Gastrocnemius medialis (tissue), 4 donors: ENCODE data around the gene RABL6. TPM values are rescaled to one million over a fixed set of nuclear protein-coding genes. Genes with fewer than 3 reads are reported as not detected.
A peak's percentile ranks its signal among the peaks of the same experiment; 100 is the strongest.

Experiments
- ATAC-seq, 2 donors: fragments of 150-250 bp; one replicate each; pipeline ENCODE4 v1.9.1; 2016
- DNase-seq, 2 donors: peaks; one replicate each; pipeline ENCODE4 v3.0.0-alpha.2; 2019
- H3K27ac ChIP-seq, 4 donors: fragments of 200-600 bp; sonication (generic); 1 replicate in 1 of 4; 2 replicates in 3 of 4; pipeline ENCODE4 v1.5.1; 2016 to 2018; ENCODE audit warnings: mild to moderate bottlenecking in 2 of 4, moderate library complexity in 1 of 4
- H3K27me3 ChIP-seq, 3 donors: fragments of 200-600 bp; sonication (generic) in 2 of 3; 1 replicate in 1 of 3; 2 replicates in 2 of 3; pipeline versions ENCODE4 v1.5.1 to v1.6.0; 2016 to 2019; ENCODE audit warnings: mild to moderate bottlenecking in 1 of 3, moderate library complexity in 1 of 3
- H3K36me3 ChIP-seq, 2 donors: fragments of 200-600 bp; sonication (generic) in 1 of 2; one replicate each; pipeline ENCODE4 v1.5.1; 2017 to 2018
- H3K4me1 ChIP-seq, 2 donors: fragments of 200-600 bp; sonication (generic) in 1 of 2; one replicate each; pipeline ENCODE4 v1.5.1; 2016 to 2017; ENCODE audit warnings: mild to moderate bottlenecking in 2 of 2
- H3K4me3 ChIP-seq, 4 donors: fragments of 200-600 bp; sonication (generic) in 3 of 4; 1 replicate in 1 of 4; 2 replicates in 3 of 4; pipeline ENCODE4 v1.5.1; 2016 to 2019; ENCODE audit warnings: mild to moderate bottlenecking in 2 of 4
- H3K9me3 ChIP-seq, 3 donors: fragments of 200-600 bp; sonication (generic) in 2 of 3; 1 replicate in 1 of 3; 2 replicates in 2 of 3; pipeline ENCODE4 v1.5.1; 2016 to 2019
- CTCF ChIP-seq, 5 experiments: fragments of 450-650 bp in 3 of 5; fragments of 200-600 bp in 2 of 5; sonication (generic) in 2 of 5; IDR thresholded peaks in 4 of 5; conservative IDR thresholded peaks in 1 of 5; 1 replicate in 4 of 5; 2 replicates in 1 of 5; pipeline ENCODE4 v1.5.1; 2016 to 2019; ENCODE audit warnings: antibody characterized with exemption in 5 of 5, mild to moderate bottlenecking in 3 of 5, moderate library complexity in 3 of 5
- POLR2A ChIP-seq, 2 donors: fragments of 450-650 bp; IDR thresholded peaks; one replicate each; pipeline ENCODE4 v1.6.1; 2017; ENCODE audit warnings: antibody characterized with exemption in 2 of 2, mild to moderate bottlenecking in 2 of 2, moderate library complexity in 2 of 2
- in situ Hi-C, 4 donors: fragments of 200-750 bp; cut with MboI; loops; one replicate each; pipeline versions ENCODE4 v1.15.0 to v1.8.0; 2017; ENCODE audit warnings: low sequenced_read_pairs in 4 of 4
- intact Hi-C: fragments of 100-400 bp; cut with DNase I; formaldehyde crosslinking; loops from one replicate; pipeline ENCODE4 v1.15.1; 2023; ENCODE audit warnings: low total_unique reads
- total RNA-seq, 4 donors: library from RNA; depleted of rRNA; stranded (reverse); fragments of >200 nt; gene quantifications; one replicate each; pipeline versions ENCODE4 v1.1.0 to v1.2.3, GENCODE V29; 2016

The RABL6 gene, protein sequence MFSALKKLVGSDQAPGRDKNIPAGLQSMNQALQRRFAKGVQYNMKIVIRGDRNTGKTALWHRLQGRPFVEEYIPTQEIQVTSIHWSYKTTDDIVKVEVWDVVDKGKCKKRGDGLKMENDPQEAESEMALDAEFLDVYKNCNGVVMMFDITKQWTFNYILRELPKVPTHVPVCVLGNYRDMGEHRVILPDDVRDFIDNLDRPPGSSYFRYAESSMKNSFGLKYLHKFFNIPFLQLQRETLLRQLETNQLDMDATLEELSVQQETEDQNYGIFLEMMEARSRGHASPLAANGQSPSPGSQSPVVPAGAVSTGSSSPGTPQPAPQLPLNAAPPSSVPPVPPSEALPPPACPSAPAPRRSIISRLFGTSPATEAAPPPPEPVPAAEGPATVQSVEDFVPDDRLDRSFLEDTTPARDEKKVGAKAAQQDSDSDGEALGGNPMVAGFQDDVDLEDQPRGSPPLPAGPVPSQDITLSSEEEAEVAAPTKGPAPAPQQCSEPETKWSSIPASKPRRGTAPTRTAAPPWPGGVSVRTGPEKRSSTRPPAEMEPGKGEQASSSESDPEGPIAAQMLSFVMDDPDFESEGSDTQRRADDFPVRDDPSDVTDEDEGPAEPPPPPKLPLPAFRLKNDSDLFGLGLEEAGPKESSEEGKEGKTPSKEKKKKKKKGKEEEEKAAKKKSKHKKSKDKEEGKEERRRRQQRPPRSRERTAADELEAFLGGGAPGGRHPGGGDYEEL
- 100 to 1,000 TPM in 2 of 4 donors, 10 to 100 TPM in 2; 84.9 to 121 (median 105) TPM for total RNA-seq

DNA sequence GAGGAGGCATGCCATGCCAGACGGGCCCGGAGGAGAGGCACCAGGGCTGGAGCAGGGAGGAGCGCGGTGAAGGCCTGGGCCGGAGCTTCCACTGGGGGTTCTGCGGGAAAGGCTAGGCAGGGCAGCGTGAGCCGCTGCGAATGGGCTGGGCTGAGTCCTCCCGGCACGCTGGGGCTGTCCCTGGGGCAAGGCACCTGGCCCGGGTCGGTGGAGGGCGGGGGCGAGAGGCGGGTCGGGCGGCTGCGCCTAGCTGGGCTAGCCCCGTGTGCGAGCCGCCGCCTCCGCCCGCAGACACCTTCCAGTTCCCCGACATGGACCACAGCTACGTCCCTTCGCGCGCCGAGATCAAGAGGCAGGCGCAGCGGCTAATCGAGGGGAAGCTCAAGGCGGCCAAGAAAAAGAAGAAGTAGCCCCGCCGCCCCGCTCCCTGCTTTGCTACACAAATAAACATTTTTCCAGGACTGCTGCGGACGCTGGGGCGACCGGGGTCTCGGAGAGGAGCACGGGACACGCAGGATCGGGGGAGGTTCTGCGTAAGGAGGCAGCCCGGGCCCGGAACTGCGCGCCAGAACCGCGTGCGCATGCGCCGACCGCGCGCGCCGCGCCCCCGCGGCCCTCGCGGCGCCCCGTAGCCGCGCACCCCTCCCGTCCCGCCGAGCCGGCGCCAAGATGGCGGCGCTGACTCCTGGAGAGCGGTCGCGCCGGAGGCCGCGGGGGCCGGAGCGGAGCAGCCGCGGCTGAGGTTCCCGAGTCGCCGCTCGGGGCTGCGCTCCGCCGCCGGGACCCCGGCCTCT lies at the start of gene RABL6:
RABL6 (plus strand) TSS at position 668 of the 794 bp plus-strand sequence. CDS start 249 bp downstream, outside the sequence.
- intact Hi-C loops, result loop anchor here (1.0 to 2.0 kb wide), 2 partner anchors 41 to 137 kb away; partner anchors contain the start of genes FBXW5 and PHPT1
- TF ChIP-seq CTCF (IDR thresholded peaks at IDR 0.05 in 4 of 5, conservative IDR thresholded peaks at IDR 0.05 in 1 of 5) (no peak), POLR2A (IDR thresholded peaks at IDR 0.05) (peak; percentile 65 to 80)
- in situ Hi-C loops, result no loop called here
- Histone ChIP-seq H3K4me1 (peaks cover 31 to 35% of the 10 kb centered on the region in 2 donors), H3K36me3 (no peaks in the 10 kb centered on the region), H3K4me3 (peak within 1 kb of the TSS; percentile 76 to 98 (median 92)), H3K9me3 (no peaks in the 10 kb centered on the region), H3K27me3 (peaks cover 0 to under 1% (median 0%) of the 10 kb centered on the region in 3 donors), H3K27ac (peak within 1 kb of the TSS; percentile 82 to 94 (median 90))
- DNase-seq (peak; percentile 29 to 66), ATAC-seq (peak; percentile 92 to 93)

- DNase-seq (no peak), ATAC-seq (no peak)
- intact Hi-C loops, result no loop called here
- Histone ChIP-seq H3K4me3 (no peak overlapping the region), H3K9me3 (no peaks in the 10 kb centered on the region), H3K4me1 (peaks cover 10 to 14% of the 10 kb centered on the region in 2 donors), H3K27me3 (no peaks in the 10 kb centered on the region), H3K36me3 (no peaks in the 10 kb centered on the region), H3K27ac (no peak overlapping the region)
- TF ChIP-seq CTCF (IDR thresholded peaks at IDR 0.05 in 4 of 5, conservative IDR thresholded peaks at IDR 0.05 in 1 of 5) (no peak), POLR2A (IDR thresholded peaks at IDR 0.05) (no peak)
- in situ Hi-C loops, result no loop called here
These were observed 48.7 kb upstream of the RABL6 start for GRCh38 chr9:136759001-136759400.

DNA sequence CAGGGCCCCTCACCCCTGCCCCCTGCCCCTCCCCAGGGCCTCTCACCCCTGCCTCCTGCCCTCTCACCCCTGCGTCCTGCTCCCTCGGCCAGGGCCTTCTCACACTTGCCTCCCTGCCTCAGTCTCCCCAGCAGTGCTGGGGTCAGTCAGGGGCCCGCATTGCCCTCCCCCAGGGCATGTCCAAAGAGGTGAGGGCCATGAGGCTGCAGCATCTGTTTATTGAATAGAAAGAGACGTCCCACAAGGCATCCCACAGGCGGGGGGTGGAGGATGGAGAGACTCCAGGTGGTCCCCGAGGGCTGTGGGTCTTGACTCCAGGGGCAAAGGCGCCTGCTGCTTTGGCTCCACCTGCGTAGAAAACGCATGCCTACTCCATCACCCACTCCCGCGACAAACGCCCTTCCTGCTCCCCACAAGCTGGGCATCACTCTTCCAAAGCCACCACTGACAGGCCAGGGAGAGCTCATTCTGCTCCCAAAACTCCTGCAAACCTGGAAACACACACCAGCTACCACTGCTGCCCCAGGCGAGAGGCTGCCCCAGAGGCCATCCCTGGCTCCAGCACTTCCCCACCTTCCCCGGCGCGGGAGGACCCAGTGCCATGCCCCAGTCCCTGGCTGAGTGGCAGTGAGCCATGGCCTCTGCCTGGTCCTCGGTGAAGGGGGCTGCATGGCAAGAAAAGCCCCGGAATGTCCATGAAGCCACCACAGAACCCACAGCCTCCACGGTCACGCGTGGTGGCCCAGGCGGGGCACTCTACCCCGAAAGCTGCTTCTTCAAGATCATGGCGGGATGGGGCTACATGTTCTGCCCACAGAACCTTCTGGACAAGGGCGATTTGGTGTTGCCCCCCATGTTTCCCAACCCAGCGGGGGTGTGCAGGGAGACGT lies 48.1 kb upstream of the RABL6 start:
- H3K27me3 ChIP-seq, result no peaks in the 10 kb centered on the region
- in situ Hi-C loops, result no loop called here
- H3K27ac ChIP-seq, result no peak overlapping the region
- no peak overlapping the region for H3K4me3 ChIP-seq
- DNase-seq, result no peak
- intact Hi-C loops, result no loop called here
- peaks cover 10 to 14% of the 10 kb centered on the region in 2 donors for H3K4me1 ChIP-seq
- TF ChIP-seq CTCF (IDR thresholded peaks at IDR 0.05 in 4 of 5, conservative IDR thresholded peaks at IDR 0.05 in 1 of 5), result no peak
- TF ChIP-seq POLR2A (IDR thresholded peaks at IDR 0.05), result no peak
- H3K9me3 ChIP-seq, result no peaks in the 10 kb centered on the region
- no peak for ATAC-seq
- no peaks in the 10 kb centered on the region for H3K36me3 ChIP-seq

DNA sequence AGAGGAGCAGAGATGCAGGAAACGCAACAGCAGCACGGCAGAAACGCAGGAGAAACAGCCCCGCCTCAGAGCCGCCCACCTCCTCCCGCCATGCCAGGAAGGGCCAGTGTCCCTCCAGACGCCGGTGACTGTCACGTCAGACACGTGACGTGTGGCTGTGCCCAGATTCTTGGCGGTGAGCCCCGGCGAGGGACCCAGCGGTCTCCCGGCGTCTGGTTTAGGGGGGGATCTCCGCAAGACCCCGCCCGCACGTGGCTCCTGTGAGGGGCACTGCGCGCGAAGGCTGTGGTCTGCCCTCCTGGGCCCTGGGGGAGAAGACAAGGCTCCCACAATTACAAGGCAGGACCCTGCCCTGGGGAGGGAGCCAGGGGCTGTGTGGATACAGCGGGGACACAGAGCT lies 47.3 kb upstream of the RABL6 start:
- Histone ChIP-seq H3K9me3 (no peaks in the 10 kb centered on the region), H3K27ac (no peak overlapping the region), H3K4me1 (peaks cover 14 to 15% of the 10 kb centered on the region in 2 donors), H3K27me3 (no peaks in the 10 kb centered on the region), H3K36me3 (no peaks in the 10 kb centered on the region), H3K4me3 (no peak overlapping the region)
- DNase-seq (no peak), ATAC-seq (no peak)
- TF ChIP-seq POLR2A (IDR thresholded peaks at IDR 0.05), result no peak
- no peak for TF ChIP-seq CTCF (IDR thresholded peaks at IDR 0.05 in 4 of 5, conservative IDR thresholded peaks at IDR 0.05 in 1 of 5)
- intact Hi-C loops, result no loop called here
- in situ Hi-C loops, result no loop called here
